Transverse colon (tissue), 4 donors: Measurements from ENCODE around the gene TECTA. TPM values are rescaled to one million over a fixed set of nuclear protein-coding genes. Genes with fewer than 3 reads are reported as not detected.

Experiments used
- DNase-seq: peaks from one replicate; pipeline ENCODE4 v3.0.0-alpha.2; 2019
- H3K27ac ChIP-seq, 4 donors: fragments of 200-600 bp; sonication (generic); 2 replicates each; pipeline ENCODE4 v1.5.1; 2016 to 2018; ENCODE audit warnings: inconsistent platforms in 4 of 4
- H3K27me3 ChIP-seq: fragments of 200-600 bp; sonication (generic); 2 replicates; pipeline ENCODE4 v1.5.1; 2017; ENCODE audit warnings: inconsistent platforms
- H3K36me3 ChIP-seq, 4 donors: fragments of 200-600 bp; sonication (generic); 2 replicates each; pipeline ENCODE4 v1.5.1; 2017 to 2019; ENCODE audit warnings: inconsistent platforms in 4 of 4
- H3K4me1 ChIP-seq, 4 donors: fragments of 200-600 bp; sonication (generic); 2 replicates each; pipeline ENCODE4 v1.5.1; 2017 to 2020; ENCODE audit warnings: inconsistent platforms in 4 of 4
- H3K4me3 ChIP-seq, 4 donors: fragments of 200-600 bp; sonication (generic); 1 replicate in 1 of 4; 2 replicates in 3 of 4; pipeline versions ENCODE4 v1.5.1 to v1.6.1; 2017 to 2019; ENCODE audit warnings: inconsistent platforms in 4 of 4
- H3K9me3 ChIP-seq, 2 donors: fragments of 200-600 bp; sonication (generic); 2 replicates each; pipeline ENCODE4 v1.5.1; 2017 to 2019; ENCODE audit warnings: inconsistent platforms in 2 of 2
- CTCF ChIP-seq, 5 experiments: fragments of 200-600 bp in 3 of 5; fragments of 450-650 bp in 2 of 5; sonication (generic) in 3 of 5; IDR thresholded peaks; 1 replicate in 2 of 5; 2 replicates in 3 of 5; pipeline ENCODE4 v1.5.1; 2016 to 2017; ENCODE audit warnings: antibody characterized with exemption in 5 of 5, inconsistent platforms in 3 of 5, mild to moderate bottlenecking in 2 of 5, moderate library complexity in 1 of 5
- EP300 ChIP-seq: sonication (generic); formaldehyde crosslinking; IDR thresholded peaks from one replicate; pipeline ENCODE4 v1.6.1; 2017; ENCODE audit warnings: antibody characterized with exemption, low read depth
- POLR2A ChIP-seq: fragments of 450-650 bp; IDR thresholded peaks from one replicate; pipeline ENCODE4 v1.6.1; 2016; ENCODE audit warnings: antibody characterized with exemption, mild to moderate bottlenecking, moderate library complexity
- POLR2AphosphoS5 ChIP-seq, 3 donors: sonication (generic); formaldehyde crosslinking; IDR thresholded peaks; one replicate each; pipeline ENCODE4 v1.6.1; 2016; ENCODE audit warnings: antibody characterized with exemption in 3 of 3
- WGBS, 2 donors: methylation state at CpG; one replicate each; pipeline ENCODE4 v1.1.5; 2018; ENCODE audit warnings: low coverage in 1 of 2; 5-methylcytosine and 5-hydroxymethylcytosine counted together
- in situ Hi-C, 4 donors: fragments of 200-750 bp; cut with MboI; loops; one replicate each; pipeline versions ENCODE4 v1.15.0 to v1.15.1; 2017; ENCODE audit warnings: low sequenced_read_pairs in 3 of 4, low pct_ligation_motif_present in 1 of 4, low pct_unique_long_range_greater_than_20kb in 1 of 4
- intact Hi-C: fragments of 100-400 bp; cut with DNase I; formaldehyde crosslinking; loops from one replicate; pipeline ENCODE4 v1.15.1; 2023; ENCODE audit warnings: low total_unique reads
- total RNA-seq, 4 donors: library from RNA; depleted of rRNA; stranded (reverse); fragments of >200 nt; gene quantifications; one replicate each; pipeline ENCODE4 v1.1.0, GENCODE V29; 2016

TECTA gene
- total RNA-seq, 4 donors from 2014 or later = 0.20 to 1.1 (median 0.44) TPM

GRCh38 chr11:121151207-121151688, 50.2 kb downstream of the TECTA start:
- Histone ChIP-seq H3K4me3 (no peak overlapping the region), H3K27me3 (no peaks in the 10 kb centered on the region), H3K4me1 (no peaks in the 10 kb centered on the region), H3K36me3 (no peaks in the 10 kb centered on the region), H3K9me3 (no peaks in the 10 kb centered on the region), H3K27ac (no peak overlapping the region)
- TF ChIP-seq EP300 = no peak
- no peak for TF ChIP-seq CTCF (IDR thresholded peaks at IDR 0.05)
- no peak for TF ChIP-seq POLR2A
- TF ChIP-seq POLR2AphosphoS5 (IDR thresholded peaks at IDR 0.05) = no peak
- intact Hi-C loops = no loop called here
- WGBS, 2 donors = 87 to 98% methylated on average over 4 of the region's 4 CpGs
- in situ Hi-C loops = loop anchor here in 1 of 4 donors (25.0 kb wide), 1 partner anchor 111 kb away; no protein-coding TSS in a partner anchor
- DNase-seq = no peak

GRCh38 chr11:121152764-121153163, 51.7 kb downstream of the TECTA start:
- intact Hi-C loops (no loop called here), in situ Hi-C loops (loop anchor here in 1 of 4 donors (25.0 kb wide), 1 partner anchor 110 kb away; no protein-coding TSS in a partner anchor)
- Histone ChIP-seq H3K27me3 (no peaks in the 10 kb centered on the region), H3K9me3 (no peaks in the 10 kb centered on the region), H3K27ac (no peak overlapping the region), H3K4me3 (no peak overlapping the region), H3K4me1 (no peaks in the 10 kb centered on the region), H3K36me3 (no peaks in the 10 kb centered on the region)
- DNase-seq = no peak
- WGBS, 2 donors = 93 to 100% methylated on average over 1 to 19 of the region's 19 CpGs
- no peak for TF ChIP-seq POLR2A
- TF ChIP-seq POLR2AphosphoS5 (IDR thresholded peaks at IDR 0.05) = no peak
- TF ChIP-seq EP300 = no peak

DNA sequence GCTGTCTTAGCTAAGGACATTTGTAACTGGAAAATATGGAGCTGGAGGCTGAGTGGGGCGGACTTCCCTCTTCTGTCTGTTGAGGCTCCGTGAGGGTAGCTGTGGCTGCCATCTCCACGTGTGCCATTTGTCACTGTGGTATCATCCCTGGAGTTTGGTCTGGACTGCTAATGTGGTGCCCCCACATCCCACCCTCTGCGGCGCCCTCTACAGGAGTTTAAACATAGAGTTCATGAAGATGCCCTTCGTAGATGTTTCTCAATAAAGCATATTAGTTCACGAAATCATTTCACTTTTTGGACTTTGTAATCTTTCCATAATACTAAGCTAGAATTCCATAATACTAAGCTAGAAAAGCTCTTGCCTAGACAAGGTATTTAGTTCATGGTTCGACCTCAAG, 52.4 kb downstream of the TECTA start:
- Histone ChIP-seq H3K4me1 (no peaks in the 10 kb centered on the region), H3K27ac (no peak overlapping the region), H3K27me3 (no peaks in the 10 kb centered on the region), H3K9me3 (no peaks in the 10 kb centered on the region), H3K4me3 (no peak overlapping the region), H3K36me3 (no peaks in the 10 kb centered on the region)
- WGBS, 2 donors = 74 to 86% methylated on average over 3 to 8 of the region's 8 CpGs
- no peak for DNase-seq
- in situ Hi-C loops (loop anchor here in 1 of 4 donors (25.0 kb wide), 1 partner anchor 109 kb away; no protein-coding TSS in a partner anchor), intact Hi-C loops (no loop called here)
- TF ChIP-seq CTCF (IDR thresholded peaks at IDR 0.05) (no peak), POLR2AphosphoS5 (IDR thresholded peaks at IDR 0.05) (no peak)

- in situ Hi-C loops = loop anchor here in 1 of 4 donors (25.0 kb wide), 1 partner anchor 108 kb away; no protein-coding TSS in a partner anchor
- DNase-seq = no peak
- TF ChIP-seq POLR2A (no peak), POLR2AphosphoS5 (IDR thresholded peaks at IDR 0.05) (no peak), EP300 (no peak), CTCF (IDR thresholded peaks at IDR 0.05) (no peak)
- WGBS, 2 donors = 84 to 96% methylated on average over 5 to 13 of the region's 13 CpGs
- Histone ChIP-seq H3K27me3 (no peaks in the 10 kb centered on the region), H3K4me3 (no peak overlapping the region), H3K27ac (no peak overlapping the region), H3K4me1 (no peaks in the 10 kb centered on the region), H3K9me3 (no peaks in the 10 kb centered on the region), H3K36me3 (no peaks in the 10 kb centered on the region)
- intact Hi-C loops = no loop called here
Observed at GRCh38 chr11:121154486-121155314, 53.7 kb downstream of the TECTA start.
